Adipose tissue (tissue), 3 donors: Measurements from ENCODE around the gene PPP4R4. TPM values are rescaled to one million over a fixed set of nuclear protein-coding genes. Genes with fewer than 3 reads are reported as not detected.
"Not testable (repeated sequence)": the region's sequence is repeated elsewhere in the genome, so short reads cannot be mapped to it uniquely, and the experiment has no call there.

ENCODE experiments used
- H3K27ac ChIP-seq: one replicate; pipeline ENCODE4 v1.5.1; 2013; ENCODE audit warnings: low read depth, low read length
- WGBS, 3 donors: extraction: QIAGEN DNeasy Blood & Tissue Kit; methylation state at CpG; one replicate each; pipeline ENCODE4 v1.1.7; 2013; 5-methylcytosine and 5-hydroxymethylcytosine counted together
- polyA plus RNA-seq, 3 donors: library from polyadenylated mRNA; stranded (reverse); fragments of 200-250 nt; gene quantifications; one replicate each; pipeline ENCODE4 v1.2.3, GENCODE V29; 2013
- donor health status: healthy with polysubstance abuse.
- donor health status: Bipolar disorder and iron deficiency.
- donor health status: healthy.

Gene PPP4R4
- polyA plus RNA-seq, 3 donors, result 0.10 to 0.30 (median 0.11) TPM

DNA sequence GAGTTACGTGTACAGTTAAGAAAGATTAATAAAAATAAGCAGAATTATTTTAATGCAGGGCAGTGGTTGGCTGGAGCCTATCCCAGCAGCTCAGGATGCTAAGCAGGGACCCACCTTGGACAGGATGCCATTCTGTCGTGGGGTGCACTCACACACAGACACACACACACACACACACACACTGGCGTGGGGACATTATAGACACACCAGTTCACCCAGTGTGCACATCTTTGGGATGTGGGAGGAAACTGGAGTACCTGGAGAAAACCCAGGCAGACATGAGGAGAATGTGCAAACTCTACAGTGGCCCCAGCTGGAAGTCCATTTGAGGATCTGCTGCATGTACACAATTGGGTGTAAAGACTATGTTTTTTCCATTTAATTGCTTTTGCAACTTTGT, 31.9 kb upstream of the PPP4R4 start:
- H3K27ac ChIP-seq, result no peak overlapping the region
- WGBS, 3 donors, result 69 to 78% (median 77%) methylated on average over 3 of the region's 3 CpGs

DNA sequence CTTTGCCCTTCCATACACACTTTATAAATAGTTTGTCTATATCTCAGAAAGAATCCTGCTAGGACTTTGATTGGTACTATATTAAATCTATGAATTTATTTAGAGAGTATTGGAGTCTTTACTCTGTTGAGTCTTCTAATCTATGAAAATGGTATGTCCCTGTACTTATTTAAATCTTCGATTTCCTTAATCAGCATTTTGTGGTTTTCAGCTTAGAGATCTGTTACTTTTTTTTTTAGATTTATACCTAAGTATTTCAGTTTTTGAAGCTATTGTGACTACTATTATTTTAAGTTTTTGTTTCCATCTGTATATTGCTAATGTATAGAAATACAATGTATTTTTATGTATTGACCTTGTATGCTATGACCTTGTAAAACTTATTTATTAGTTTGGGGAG, 31.3 kb upstream of the PPP4R4 start:
- no peak overlapping the region for H3K27ac ChIP-seq
- WGBS, 3 donors, result 88 to 91% (median 90%) methylated on average over 1 of the region's 1 CpG

DNA sequence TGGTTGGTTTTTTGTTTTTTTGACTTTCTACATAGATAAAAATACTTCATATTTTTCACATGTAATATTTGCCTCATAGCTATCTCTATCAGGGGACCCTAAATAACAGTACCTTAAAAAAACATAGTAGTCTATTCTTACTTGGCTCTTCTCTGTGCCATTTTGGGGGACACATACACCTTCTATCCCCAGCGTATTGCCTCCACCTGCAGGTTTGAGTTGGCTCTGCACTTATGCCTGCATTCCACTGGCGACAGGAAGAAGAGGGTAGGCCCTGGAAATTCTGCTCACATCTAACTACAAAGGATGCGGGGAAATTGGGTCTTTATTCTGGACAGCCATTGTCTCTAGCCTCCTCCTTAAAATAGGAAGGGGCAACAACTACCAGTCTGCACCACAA, 30.9 kb upstream of the PPP4R4 start:
- 76 to 86% (median 83%) methylated on average over 3 of the region's 3 CpGs for WGBS, 3 donors
- H3K27ac ChIP-seq, result no peak overlapping the region

DNA sequence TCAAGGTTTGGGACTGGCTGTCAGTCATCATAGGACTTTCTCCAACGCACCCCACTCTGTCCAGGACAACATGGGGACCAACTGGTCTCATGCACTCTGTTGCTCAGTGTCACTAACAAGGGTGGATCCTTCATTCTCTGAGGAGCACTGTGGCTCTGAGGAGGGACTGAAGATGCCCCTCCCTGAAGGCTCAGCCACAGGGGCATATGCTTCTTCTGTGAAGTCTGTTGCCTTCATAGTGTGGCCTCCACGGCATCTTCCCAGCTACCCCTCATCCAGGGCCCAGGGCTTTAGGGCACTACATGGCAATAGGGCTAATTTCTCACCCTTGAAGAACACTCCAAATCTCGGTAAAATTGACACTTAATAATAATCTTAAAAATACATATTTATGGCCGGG, 30.4 kb upstream of the PPP4R4 start:
- 84 to 97% (median 91%) methylated on average over 4 of the region's 4 CpGs for WGBS, 3 donors
- no peak overlapping the region for H3K27ac ChIP-seq

DNA sequence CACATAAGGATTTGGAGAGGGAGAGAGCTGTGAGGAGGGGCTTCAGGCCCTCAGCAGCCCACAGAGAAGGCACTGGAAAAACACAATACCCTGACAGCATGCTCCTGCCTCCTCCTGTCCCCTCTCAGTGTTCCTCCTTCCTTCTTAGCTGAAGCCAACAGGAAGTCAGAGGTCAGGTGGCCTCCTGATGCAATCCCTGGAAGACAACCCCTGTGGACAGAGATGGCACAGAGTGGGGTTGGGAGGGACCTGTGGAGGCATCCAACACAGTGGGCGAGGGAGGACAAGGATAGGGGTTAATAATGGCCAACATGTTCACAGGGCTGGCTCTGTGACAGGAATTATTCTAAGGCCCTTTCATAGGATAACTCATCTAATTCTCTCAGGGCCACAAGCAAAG, 29.4 kb upstream of the PPP4R4 start:
- no peak overlapping the region for H3K27ac ChIP-seq
- 57 to 69% (median 66%) methylated on average over 1 of the region's 1 CpG for WGBS, 3 donors

DNA sequence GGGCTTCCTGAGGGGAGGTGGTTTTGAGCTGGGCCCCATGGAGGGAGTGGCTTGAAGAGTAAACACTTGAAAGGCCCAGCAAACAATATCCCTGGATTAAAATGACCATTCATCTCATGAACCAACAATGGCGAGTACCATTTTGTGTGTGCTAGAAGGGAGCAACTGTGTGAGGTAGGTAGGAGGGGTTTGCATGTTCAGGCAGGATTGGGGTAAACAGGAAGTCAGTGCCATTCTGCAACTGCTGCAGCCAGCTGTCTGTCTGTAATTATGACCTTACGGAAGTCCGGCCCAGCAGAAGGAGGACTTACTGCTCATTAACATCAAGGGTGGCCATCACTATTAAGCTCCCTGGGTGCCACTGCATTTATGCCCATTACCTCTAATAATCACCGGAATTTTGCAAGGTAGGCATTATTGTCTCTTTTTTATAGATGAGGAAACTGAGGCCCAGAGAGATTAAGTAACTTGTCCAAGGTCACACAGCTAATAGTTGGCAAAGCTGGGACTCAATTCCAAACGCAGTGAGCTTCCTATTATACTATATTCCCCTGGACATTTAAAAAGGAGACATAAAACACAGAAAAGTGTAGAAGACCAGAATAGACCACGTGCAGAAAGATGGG, 28.1 kb upstream of the PPP4R4 start:
- WGBS, 3 donors, result 64 to 77% (median 75%) methylated on average over 6 of the region's 6 CpGs
- H3K27ac ChIP-seq, result no peak overlapping the region

DNA sequence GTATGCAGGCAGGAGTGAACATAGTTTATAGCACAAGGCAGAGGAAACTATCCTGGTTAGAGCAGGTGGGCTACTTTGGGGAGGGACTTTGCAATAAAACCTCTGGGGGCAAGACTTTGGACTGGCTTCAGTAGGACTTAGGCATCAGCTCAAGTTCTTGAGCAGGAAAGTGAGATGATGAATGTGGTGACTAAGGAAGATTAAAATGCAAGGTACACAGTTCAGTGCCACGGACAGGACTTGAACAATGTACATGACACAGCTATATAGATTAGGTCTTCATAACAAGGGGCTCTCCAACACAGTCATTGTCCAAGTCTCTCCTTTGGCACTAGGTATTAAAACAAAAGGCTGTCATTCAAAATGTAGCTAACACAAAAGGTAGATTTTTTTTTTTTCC, 21.4 kb upstream of the PPP4R4 start:
- WGBS, 3 donors, result 70 to 90% (median 90%) methylated on average over 1 of the region's 1 CpG
- no peak overlapping the region for H3K27ac ChIP-seq

DNA sequence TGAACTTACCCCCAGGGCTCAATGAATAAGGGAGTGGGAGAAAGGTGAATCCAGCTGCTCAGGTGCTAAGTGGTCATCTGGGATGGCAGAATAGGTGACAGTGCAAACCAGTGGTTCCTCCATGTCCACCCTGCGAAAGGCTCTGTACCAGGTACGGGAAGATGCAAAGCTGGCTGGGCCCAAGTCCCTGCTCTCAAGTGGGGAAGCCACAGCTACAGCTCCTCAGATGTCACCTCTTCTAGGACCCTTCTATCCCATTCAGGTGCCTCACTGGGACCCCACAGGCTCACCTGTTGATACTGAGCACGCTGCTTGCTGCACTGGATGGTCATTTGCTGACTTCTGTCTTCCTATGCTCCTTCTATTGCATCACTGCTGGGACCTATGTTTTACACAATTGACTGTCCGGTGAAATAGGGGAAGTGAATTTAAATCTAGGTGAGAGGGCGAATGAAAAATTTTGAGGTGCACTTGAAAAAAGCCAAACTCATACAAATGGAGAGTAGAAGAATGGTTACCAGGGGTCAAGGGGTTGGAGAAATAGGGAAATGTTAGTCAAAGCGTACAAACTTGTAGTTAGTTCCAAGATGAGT, 20.3 kb upstream of the PPP4R4 start:
- WGBS, 3 donors, result 69 to 85% (median 73%) methylated on average over 6 of the region's 6 CpGs
- no peak overlapping the region for H3K27ac ChIP-seq

DNA sequence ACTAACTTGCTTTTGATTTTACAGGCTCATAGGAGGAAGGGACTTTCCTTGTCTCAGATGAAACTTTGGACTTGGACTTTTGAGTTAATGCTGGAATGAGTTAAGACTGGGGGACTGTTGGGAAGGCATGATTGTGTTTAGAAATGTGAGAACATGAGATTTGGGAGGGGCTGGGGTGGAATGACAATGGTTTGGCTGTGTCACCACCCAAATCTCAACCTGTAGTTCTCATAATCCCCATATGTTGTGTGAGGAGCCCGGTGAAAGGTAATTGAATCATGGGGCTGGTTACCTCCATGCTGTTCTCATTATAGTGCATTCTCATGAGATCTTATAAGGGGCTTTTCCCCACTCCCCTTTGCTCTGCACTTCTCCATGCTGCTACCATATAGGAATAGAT, 18.0 kb upstream of the PPP4R4 start:
- 93 to 100% (median 100%) methylated on average over 1 of the region's 1 CpG for WGBS, 3 donors
- not testable (repeated sequence) for H3K27ac ChIP-seq

DNA sequence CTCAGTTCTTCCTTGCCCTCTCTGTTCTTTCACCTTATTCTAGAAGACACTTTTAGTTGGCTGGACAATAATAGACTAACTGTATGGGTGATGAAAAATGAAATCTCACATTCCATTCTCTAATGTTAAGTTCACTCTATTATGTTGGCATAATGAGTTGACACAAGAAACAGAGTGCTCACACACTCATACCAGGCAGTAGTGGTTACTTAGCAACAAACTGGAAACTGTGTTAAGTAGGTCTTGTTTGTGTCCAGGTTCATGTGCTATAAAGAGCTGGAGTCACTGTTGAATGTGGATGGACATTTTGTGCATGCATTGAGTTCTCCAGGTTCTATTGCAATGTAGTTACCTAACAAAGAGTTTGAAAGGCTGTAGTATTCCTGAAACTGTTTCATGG, 16.9 kb upstream of the PPP4R4 start:
- H3K27ac ChIP-seq, result no peak overlapping the region

DNA sequence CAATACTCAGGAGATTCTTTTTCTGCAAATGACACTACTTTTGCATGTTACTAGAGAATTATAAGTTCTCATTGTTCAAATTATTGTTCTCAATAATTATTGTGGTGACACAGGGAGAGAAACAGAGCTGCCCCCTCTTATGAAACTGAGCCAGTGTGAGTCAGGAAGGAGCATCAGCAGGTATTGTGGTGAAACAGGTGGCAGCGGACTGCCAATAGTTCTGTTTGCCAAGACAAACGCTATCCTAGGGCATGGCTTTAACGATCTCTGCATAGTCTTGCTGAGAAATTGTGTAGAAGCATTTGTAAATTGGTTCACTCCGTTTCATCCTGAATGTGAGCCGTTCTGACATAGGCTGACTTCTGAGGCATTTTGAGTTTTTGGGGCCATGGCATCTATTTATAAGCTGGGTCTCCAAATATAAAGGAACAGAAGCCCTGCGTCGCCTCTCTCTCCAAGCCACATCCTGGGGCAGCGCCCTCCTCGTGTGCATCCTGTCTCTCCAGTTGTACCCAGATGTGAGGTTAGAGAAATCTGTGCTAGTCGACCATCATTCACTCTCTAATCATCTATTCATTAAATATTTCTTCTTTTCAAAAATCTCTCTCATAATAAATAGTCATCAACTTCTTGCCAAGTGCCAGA, 15.8 kb upstream of the PPP4R4 start:
- 53 to 56% (median 54%) methylated on average over 10 of the region's 10 CpGs for WGBS, 3 donors
- no peak overlapping the region for H3K27ac ChIP-seq

DNA sequence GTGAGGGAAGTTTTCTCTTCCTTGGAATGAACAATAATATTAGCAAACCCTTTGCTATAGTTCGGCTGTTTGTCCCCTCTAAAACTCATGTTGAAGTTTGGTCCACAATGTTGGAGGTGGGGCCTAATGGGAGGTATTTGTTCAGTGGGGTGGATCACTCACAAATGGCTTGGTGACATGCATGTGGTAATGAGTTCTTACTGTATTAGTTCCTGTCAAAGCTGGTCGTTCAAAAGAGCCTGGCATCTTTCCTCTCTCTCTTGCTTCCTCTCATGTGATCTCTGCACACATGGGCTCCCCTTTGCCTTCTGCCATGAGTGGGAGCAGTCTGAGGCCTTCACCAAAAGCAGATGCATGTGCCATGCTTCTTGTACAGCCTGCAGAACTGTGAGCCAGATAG, 13.1 kb upstream of the PPP4R4 start:
- WGBS, 3 donors, result 48 to 57% (median 51%) methylated on average over 2 of the region's 2 CpGs
- no peak overlapping the region for H3K27ac ChIP-seq

DNA sequence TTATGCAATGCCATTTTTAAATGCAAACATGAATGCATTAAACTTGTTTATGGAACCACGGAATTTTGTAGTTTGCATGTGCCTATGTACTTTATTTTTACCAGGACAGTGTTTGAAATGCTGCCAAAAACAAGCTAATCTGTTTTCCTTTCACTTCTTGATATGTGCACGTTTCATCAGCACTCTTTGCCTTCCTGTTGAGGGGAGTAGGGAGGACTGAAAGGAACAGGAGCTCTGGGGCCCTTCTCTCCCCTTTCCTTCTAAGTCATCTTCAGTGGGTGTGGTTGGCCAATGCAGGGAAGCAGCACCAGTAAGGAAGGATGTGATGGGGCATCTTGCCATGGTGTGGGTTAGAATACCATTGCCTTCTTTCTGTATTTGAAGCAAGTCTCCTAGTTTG, 12.1 kb upstream of the PPP4R4 start:
- WGBS, 3 donors, result 0 to 5% (median 1%) methylated on average over 2 of the region's 2 CpGs
- no peak overlapping the region for H3K27ac ChIP-seq

DNA sequence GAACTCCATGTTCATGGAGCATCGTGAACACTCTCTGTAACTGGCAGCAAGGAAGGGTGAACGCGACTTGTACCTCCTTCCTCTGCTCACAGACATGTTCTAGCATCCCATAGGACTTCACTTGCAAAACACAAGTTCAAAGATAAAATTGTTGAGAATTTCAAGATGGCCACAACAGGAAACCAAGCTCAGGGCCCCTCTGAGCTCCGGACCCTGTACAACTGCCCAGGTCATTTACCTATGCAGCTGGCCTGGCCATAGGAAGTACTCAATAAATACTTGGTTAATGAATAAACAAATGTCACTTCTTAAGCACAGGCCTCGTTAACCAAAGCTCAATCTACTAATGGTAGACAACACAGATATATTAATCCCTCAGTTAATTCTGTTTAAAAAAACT, 11.7 kb upstream of the PPP4R4 start:
- H3K27ac ChIP-seq, result no peak overlapping the region
- 82 to 88% (median 85%) methylated on average over 5 of the region's 5 CpGs for WGBS, 3 donors

DNA sequence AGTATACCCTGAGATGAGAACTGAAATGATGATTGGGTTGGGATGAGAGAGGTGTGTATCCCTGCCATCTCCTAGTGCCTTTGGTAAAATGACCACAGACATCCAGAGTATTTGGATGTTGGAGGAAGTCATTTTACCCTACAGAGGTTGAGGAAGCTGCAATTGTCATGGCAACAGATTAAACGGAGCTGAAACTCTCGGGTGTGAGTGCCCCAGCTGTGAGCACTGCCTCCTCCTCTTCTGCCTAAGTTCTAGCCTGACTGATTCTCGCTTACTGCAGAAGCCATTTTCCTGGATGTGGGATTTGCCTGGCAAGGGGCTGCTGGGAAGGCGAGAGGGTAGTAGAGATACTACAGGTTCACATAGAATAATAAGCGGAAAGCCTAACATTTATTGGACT, 10.3 kb upstream of the PPP4R4 start:
- no peak overlapping the region for H3K27ac ChIP-seq
- 61 to 80% (median 76%) methylated on average over 5 of the region's 5 CpGs for WGBS, 3 donors

DNA sequence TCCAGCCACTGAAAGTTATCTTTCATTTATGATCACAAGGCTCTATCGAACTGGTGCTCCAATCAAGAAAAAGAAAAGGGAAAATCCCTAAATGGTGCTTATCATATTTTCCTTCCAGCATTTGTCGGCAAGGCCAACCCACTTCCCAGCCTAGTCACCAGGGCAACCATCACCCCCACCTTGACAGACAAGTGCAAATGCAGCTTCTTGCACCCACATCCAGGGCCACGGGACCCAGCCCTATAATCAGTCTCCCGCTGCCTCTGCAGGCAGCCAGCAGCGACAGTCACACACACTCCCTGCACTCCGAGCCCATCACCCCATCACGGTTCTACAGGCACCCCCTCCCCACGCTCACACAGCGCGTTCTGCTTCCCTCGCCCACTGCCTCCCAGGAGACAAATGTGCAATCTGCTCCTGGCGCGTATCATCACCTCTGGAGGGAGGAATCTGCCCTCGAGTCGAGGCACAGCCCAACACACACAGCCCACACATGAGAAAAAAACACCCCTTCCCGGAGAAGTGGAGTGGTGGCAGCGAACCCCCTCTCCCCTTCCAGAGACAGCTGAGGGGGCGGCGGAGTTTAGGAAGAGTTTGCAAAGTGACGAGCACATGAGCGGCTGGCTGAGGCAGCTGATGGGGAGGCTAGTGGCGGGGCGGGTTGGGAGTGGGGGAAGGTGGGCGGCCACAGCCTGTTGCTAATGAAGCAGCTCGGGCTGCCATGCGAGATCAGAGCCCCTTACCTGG, 9.3 kb upstream of the PPP4R4 start:
- no peak overlapping the region for H3K27ac ChIP-seq
- WGBS, 3 donors, result 31 to 50% (median 43%) methylated on average over 26 of the region's 26 CpGs

DNA sequence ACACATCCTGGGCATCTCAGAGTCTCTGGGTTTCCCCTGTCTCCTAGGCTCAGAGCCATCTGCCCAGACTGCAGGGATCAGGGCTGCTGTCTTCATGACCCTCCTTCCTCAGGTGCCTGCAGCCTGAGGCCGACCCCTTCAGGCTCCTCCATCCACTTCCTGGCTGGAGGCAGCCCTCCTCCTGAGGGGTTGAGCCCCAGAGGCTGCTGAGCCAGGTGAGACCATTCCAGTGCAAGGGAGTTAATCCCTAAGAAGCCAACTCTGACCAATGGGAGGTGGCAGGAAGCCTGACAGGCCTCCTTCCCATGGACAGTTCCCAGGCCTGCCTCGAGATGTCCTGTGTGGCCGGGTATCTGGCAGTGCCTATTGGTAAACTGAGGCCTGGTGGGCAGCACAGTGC, 8.4 kb upstream of the PPP4R4 start:
- 82 to 91% (median 86%) methylated on average over 2 to 3 of the region's 3 CpGs for WGBS, 3 donors
- H3K27ac ChIP-seq, result no peak overlapping the region

DNA sequence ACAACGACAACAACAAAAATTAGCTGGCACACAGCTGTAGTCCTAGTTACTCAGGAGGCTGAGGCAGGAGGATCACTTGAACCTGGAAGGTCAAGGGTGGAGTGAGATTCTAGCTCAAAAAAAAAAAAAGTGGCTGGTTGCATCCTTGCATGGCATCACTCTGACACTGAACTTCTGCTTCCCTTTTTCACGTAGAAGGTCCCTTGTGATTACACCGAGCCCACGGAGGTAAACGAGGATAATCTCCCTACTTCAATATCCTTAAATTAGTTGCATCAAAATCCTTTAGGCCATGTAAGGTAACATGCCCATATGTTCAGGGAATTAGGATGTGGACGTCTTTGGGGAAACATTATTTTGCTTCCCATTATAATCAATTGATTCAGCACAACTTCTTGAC, 4.0 kb upstream of the PPP4R4 start:
- WGBS, 3 donors, result 54 to 81% (median 61%) methylated on average over 6 of the region's 6 CpGs

DNA sequence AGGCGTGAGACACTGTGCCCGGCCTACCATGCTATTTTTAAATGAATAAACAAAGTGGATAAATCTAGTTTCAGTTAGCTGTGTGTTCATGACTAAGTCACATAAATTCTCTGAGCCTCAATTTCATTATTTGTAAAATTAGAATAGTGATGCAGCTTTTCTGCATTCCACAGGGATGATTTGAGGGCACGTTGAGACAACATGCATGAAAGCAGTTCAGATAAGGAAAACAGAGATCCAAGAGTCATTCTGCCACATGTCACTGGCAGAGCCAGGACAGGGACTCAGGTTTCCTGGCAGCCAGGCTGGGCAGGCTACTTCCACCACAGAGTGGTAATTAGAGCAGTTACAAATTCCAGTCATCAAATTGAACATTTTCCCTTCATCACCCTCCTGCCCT, 2.9 kb upstream of the PPP4R4 start:
- no peak overlapping the region for H3K27ac ChIP-seq
- 36 to 73% (median 71%) methylated on average over 3 of the region's 3 CpGs for WGBS, 3 donors

More for the DNA sequence above, 4.0 kb upstream of the PPP4R4 start:
- H3K27ac ChIP-seq, result no peak overlapping the region
